H1 (cell line): ENCODE data around the gene FERMT2. TPM values are rescaled to one million over a fixed set of nuclear protein-coding genes. Genes with fewer than 3 reads are reported as not detected.

Experiments
- SP4 ChIP-seq: IDR thresholded peaks from 2 replicates; pipeline ENCODE4 v1.6.1; 2012; ENCODE audit warnings: low read length, inconsistent platforms
- polyA plus RNA-seq, 7 experiments: library from polyadenylated mRNA; depleted of rRNA in 3 of 7; stranded (reverse) in 5 of 7; unstranded in 2 of 7; fragments of >200 nt in 5 of 7; fragments of 200-250 nt in 2 of 7; gene quantifications; 1 replicate in 5 of 7; 2 replicates in 1 of 7; 4 replicates in 1 of 7; pipeline versions ENCODE4 v1.2.1 to v1.2.3, GENCODE V29; 2011 to 2013; ENCODE audit warnings: missing spikeins in 2 of 7, mixed read lengths in 2 of 7
- total RNA-seq: library from RNA; stranded (reverse); fragmentation: NEBNext Ultra II Directional; extraction: Animal tissue kit (Norgen Biotek cat#: 25700); gene quantifications from 2 replicates; pipeline ENCODE4 v1.2.1, GENCODE V29; 2021
- TF ChIP-seq, protein P1 (sequence below): fragments of 300-600 bp; sonication (generic); IDR thresholded peaks from 2 replicates; pipeline ENCODE4 v1.7.1; 2012; ENCODE audit warnings: low read length, moderate library complexity, mild to moderate bottlenecking, inconsistent platforms; ENCODE audit not compliant: insufficient replicate concordance

The FERMT2 gene
- total and polyA plus RNA-seq, 2 of the 8 experiments (the other 6 are each of a cell fraction or from before 2014, with no cell fraction given), result 53.3 to 142 TPM

- TF ChIP-seq, protein P1, sequence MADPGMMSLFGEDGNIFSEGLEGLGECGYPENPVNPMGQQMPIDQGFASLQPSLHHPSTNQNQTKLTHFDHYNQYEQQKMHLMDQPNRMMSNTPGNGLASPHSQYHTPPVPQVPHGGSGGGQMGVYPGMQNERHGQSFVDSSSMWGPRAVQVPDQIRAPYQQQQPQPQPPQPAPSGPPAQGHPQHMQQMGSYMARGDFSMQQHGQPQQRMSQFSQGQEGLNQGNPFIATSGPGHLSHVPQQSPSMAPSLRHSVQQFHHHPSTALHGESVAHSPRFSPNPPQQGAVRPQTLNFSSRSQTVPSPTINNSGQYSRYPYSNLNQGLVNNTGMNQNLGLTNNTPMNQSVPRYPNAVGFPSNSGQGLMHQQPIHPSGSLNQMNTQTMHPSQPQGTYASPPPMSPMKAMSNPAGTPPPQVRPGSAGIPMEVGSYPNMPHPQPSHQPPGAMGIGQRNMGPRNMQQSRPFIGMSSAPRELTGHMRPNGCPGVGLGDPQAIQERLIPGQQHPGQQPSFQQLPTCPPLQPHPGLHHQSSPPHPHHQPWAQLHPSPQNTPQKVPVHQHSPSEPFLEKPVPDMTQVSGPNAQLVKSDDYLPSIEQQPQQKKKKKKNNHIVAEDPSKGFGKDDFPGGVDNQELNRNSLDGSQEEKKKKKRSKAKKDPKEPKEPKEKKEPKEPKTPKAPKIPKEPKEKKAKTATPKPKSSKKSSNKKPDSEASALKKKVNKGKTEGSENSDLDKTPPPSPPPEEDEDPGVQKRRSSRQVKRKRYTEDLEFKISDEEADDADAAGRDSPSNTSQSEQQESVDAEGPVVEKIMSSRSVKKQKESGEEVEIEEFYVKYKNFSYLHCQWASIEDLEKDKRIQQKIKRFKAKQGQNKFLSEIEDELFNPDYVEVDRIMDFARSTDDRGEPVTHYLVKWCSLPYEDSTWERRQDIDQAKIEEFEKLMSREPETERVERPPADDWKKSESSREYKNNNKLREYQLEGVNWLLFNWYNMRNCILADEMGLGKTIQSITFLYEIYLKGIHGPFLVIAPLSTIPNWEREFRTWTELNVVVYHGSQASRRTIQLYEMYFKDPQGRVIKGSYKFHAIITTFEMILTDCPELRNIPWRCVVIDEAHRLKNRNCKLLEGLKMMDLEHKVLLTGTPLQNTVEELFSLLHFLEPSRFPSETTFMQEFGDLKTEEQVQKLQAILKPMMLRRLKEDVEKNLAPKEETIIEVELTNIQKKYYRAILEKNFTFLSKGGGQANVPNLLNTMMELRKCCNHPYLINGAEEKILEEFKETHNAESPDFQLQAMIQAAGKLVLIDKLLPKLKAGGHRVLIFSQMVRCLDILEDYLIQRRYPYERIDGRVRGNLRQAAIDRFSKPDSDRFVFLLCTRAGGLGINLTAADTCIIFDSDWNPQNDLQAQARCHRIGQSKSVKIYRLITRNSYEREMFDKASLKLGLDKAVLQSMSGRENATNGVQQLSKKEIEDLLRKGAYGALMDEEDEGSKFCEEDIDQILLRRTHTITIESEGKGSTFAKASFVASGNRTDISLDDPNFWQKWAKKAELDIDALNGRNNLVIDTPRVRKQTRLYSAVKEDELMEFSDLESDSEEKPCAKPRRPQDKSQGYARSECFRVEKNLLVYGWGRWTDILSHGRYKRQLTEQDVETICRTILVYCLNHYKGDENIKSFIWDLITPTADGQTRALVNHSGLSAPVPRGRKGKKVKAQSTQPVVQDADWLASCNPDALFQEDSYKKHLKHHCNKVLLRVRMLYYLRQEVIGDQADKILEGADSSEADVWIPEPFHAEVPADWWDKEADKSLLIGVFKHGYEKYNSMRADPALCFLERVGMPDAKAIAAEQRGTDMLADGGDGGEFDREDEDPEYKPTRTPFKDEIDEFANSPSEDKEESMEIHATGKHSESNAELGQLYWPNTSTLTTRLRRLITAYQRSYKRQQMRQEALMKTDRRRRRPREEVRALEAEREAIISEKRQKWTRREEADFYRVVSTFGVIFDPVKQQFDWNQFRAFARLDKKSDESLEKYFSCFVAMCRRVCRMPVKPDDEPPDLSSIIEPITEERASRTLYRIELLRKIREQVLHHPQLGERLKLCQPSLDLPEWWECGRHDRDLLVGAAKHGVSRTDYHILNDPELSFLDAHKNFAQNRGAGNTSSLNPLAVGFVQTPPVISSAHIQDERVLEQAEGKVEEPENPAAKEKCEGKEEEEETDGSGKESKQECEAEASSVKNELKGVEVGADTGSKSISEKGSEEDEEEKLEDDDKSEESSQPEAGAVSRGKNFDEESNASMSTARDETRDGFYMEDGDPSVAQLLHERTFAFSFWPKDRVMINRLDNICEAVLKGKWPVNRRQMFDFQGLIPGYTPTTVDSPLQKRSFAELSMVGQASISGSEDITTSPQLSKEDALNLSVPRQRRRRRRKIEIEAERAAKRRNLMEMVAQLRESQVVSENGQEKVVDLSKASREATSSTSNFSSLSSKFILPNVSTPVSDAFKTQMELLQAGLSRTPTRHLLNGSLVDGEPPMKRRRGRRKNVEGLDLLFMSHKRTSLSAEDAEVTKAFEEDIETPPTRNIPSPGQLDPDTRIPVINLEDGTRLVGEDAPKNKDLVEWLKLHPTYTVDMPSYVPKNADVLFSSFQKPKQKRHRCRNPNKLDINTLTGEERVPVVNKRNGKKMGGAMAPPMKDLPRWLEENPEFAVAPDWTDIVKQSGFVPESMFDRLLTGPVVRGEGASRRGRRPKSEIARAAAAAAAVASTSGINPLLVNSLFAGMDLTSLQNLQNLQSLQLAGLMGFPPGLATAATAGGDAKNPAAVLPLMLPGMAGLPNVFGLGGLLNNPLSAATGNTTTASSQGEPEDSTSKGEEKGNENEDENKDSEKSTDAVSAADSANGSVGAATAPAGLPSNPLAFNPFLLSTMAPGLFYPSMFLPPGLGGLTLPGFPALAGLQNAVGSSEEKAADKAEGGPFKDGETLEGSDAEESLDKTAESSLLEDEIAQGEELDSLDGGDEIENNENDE, result no peak
- no peak for TF ChIP-seq SP4
Measured at GRCh38 chr14:52926953-52927352, 23.9 kb downstream of the FERMT2 start (continued).
